Liver (tissue), 9 donors: Measurements from ENCODE around the gene ZBTB17. TPM values are rescaled to one million over a fixed set of nuclear protein-coding genes. Genes with fewer than 3 reads are reported as not detected.

ENCODE experiments used
- DNase-seq: peaks from one replicate; pipeline ENCODE4 v3.0.0-alpha.2; 2017; ENCODE audit warnings: low spot score
- H3K27ac ChIP-seq, 2 donors: one replicate each; pipeline ENCODE4 v1.7.0; 2013; ENCODE audit warnings: inconsistent platforms in 2 of 2, low read length in 2 of 2, control low read depth in 1 of 2, low read depth in 1 of 2, mild to moderate bottlenecking in 1 of 2
- H3K27me3 ChIP-seq, 4 donors: one replicate each; pipeline versions ENCODE4 v1.6.1 to v1.7.0; 2013; ENCODE audit warnings: low read length in 3 of 4, inconsistent platforms in 1 of 4, mild to moderate bottlenecking in 1 of 4, moderate library complexity in 1 of 4; ENCODE audit not compliant: control insufficient read depth in 4 of 4, insufficient read depth in 4 of 4
- H3K36me3 ChIP-seq, 4 donors: one replicate each; pipeline versions ENCODE4 v1.6.1 to v1.7.0; 2013; ENCODE audit warnings: low read length in 3 of 4, mild to moderate bottlenecking in 3 of 4, low read depth in 1 of 4, moderate library complexity in 1 of 4; ENCODE audit not compliant: control insufficient read depth in 4 of 4, insufficient read depth in 3 of 4
- H3K4me1 ChIP-seq, 4 donors: one replicate each; pipeline versions ENCODE4 v1.6.1 to v1.7.0; 2013; ENCODE audit warnings: low read length in 3 of 4, mild to moderate bottlenecking in 3 of 4, moderate library complexity in 1 of 4; ENCODE audit not compliant: control insufficient read depth in 4 of 4, insufficient read depth in 4 of 4
- H3K4me3 ChIP-seq, 3 donors: one replicate each; pipeline versions ENCODE4 v1.6.1 to v1.7.0; 2013; ENCODE audit warnings: low read length in 3 of 3, control low read depth in 1 of 3, low read depth in 1 of 3, mild to moderate bottlenecking in 1 of 3
- H3K9ac ChIP-seq, 2 donors: one replicate each; pipeline ENCODE4 v1.7.0; 2013; ENCODE audit warnings: low read length in 2 of 2, mild to moderate bottlenecking in 2 of 2, moderate library complexity in 2 of 2, control low read depth in 1 of 2, low read depth in 1 of 2
- H3K9me3 ChIP-seq, 4 donors: one replicate each; pipeline versions ENCODE4 v1.6.1 to v1.7.0; 2013; ENCODE audit warnings: low read length in 3 of 4; ENCODE audit not compliant: control insufficient read depth in 4 of 4
- ATF3 ChIP-seq: IDR thresholded peaks from 2 replicates; pipeline ENCODE4 v1.6.1; 2016; ENCODE audit warnings: antibody characterized with exemption
- CTCF ChIP-seq: fragments of 150-350 bp; IDR thresholded peaks from 2 replicates; pipeline ENCODE4 v1.5.1; 2017; ENCODE audit warnings: improper control_type of control experiment, low read depth, low read length; ENCODE audit not compliant: missing input control
- EGR1 ChIP-seq, 2 donors: IDR thresholded peaks; 2 replicates each; pipeline ENCODE4 v1.6.1; 2016 to 2018; ENCODE audit warnings: antibody characterized with exemption in 2 of 2, low read depth in 2 of 2
- FOXA1 ChIP-seq: IDR thresholded peaks from 2 replicates; pipeline ENCODE4 v1.6.1; 2016; ENCODE audit warnings: antibody characterized with exemption
- FOXA2 ChIP-seq: IDR thresholded peaks from 2 replicates; pipeline ENCODE4 v1.6.1; 2016; ENCODE audit warnings: antibody characterized with exemption
- GABPA ChIP-seq, 2 donors: IDR thresholded peaks in 1 of 2; conservative IDR thresholded peaks in 1 of 2; 2 replicates each; pipeline ENCODE4 v1.6.1; 2016; ENCODE audit warnings: antibody characterized with exemption in 2 of 2, mild to moderate bottlenecking in 1 of 2, moderate library complexity in 1 of 2
- HNF4A ChIP-seq, 2 donors: conservative IDR thresholded peaks; 2 replicates each; pipeline ENCODE4 v1.6.1; 2016; ENCODE audit warnings: antibody characterized with exemption in 2 of 2, mild to moderate bottlenecking in 2 of 2
- HNF4G ChIP-seq: IDR thresholded peaks from 2 replicates; pipeline ENCODE4 v1.6.1; 2016; ENCODE audit warnings: antibody characterized with exemption
- JUND ChIP-seq, 2 donors: IDR thresholded peaks; 2 replicates each; pipeline ENCODE4 v1.6.1; 2016; ENCODE audit warnings: antibody characterized with exemption in 2 of 2
- MAX ChIP-seq: IDR thresholded peaks from 2 replicates; pipeline ENCODE4 v1.6.1; 2016; ENCODE audit warnings: antibody characterized with exemption
- NR2F2 ChIP-seq: IDR thresholded peaks from 2 replicates; pipeline ENCODE4 v1.6.1; 2016; ENCODE audit warnings: antibody characterized with exemption
- RAD21 ChIP-seq, 2 donors: IDR thresholded peaks; 2 replicates each; pipeline ENCODE4 v1.6.1; 2016; ENCODE audit warnings: antibody characterized with exemption in 2 of 2, mild to moderate bottlenecking in 2 of 2
- RXRA ChIP-seq, 2 donors: IDR thresholded peaks; 2 replicates each; pipeline ENCODE4 v1.6.1; 2017 to 2018; ENCODE audit warnings: antibody characterized with exemption in 2 of 2, mild to moderate bottlenecking in 1 of 2
- SP1 ChIP-seq: IDR thresholded peaks from 2 replicates; pipeline ENCODE4 v1.6.1; 2018; ENCODE audit warnings: antibody characterized with exemption, mild to moderate bottlenecking
- TAF1 ChIP-seq: conservative IDR thresholded peaks from 2 replicates; pipeline ENCODE4 v1.6.1; 2016; ENCODE audit warnings: antibody characterized with exemption, mild to moderate bottlenecking
- YY1 ChIP-seq: IDR thresholded peaks from 2 replicates; pipeline ENCODE4 v1.6.1; 2016; ENCODE audit warnings: antibody characterized with exemption, mild to moderate bottlenecking
- WGBS: extraction: QIAGEN DNeasy Blood & Tissue Kit; methylation state at CpG from one replicate; pipeline ENCODE4 v1.1.7; 2013; 5-methylcytosine and 5-hydroxymethylcytosine counted together
- polyA plus RNA-seq, 2 donors: library from polyadenylated mRNA; stranded (reverse) in 1 of 2; unstranded in 1 of 2; fragments of 200-250 nt in 1 of 2; fragments of >200 nt in 1 of 2; fragmentation: Nextera tagmentation in 1 of 2; extraction: Ambion mirVana in 1 of 2; gene quantifications; one replicate each; pipeline versions ENCODE4 v1.2.1 to v1.2.3, GENCODE V29; 2013 to 2015
- total RNA-seq, 2 donors: library from RNA; depleted of rRNA; stranded (reverse); fragments of >200 nt; gene quantifications; one replicate each; pipeline ENCODE4 v1.2.3, GENCODE V29; 2014
- TF ChIP-seq, protein P1 (sequence below): IDR thresholded peaks from 2 replicates; pipeline ENCODE4 v1.6.1; 2016; ENCODE audit warnings: antibody characterized with exemption
- TF ChIP-seq, protein P2 (sequence below): IDR thresholded peaks from 2 replicates; pipeline ENCODE4 v1.6.1; 2016; ENCODE audit warnings: antibody characterized with exemption, mild to moderate bottlenecking
- donor health status: healthy.
- donor health status: healthy.
- donor health status: healthy.
- donor health status: healthy.
- donor health status: healthy.

ZBTB17 gene
- total and polyA plus RNA-seq, 4 donors = 8.9 to 15.1 (median 9.9) TPM

- Histone ChIP-seq H3K27me3 (no peaks in the 10 kb centered on the region), H3K9ac (no peak overlapping the region), H3K4me3 (no peak overlapping the region), H3K27ac (no peak overlapping the region), H3K9me3 (no peaks in the 10 kb centered on the region), H3K36me3 (peaks cover 0 to 2% (median 0%) of the 10 kb centered on the region in 4 donors), H3K4me1 (peaks cover 0 to 8% (median 1%) of the 10 kb centered on the region in 4 donors)
- 95% methylated on average over 11 of the region's 11 CpGs for WGBS
- no peak for DNase-seq
- TF ChIP-seq GABPA (IDR thresholded peaks at IDR 0.05 in 1 of 2, conservative IDR thresholded peaks at IDR 0.05 in 1 of 2) = no peak
- no peak for TF ChIP-seq CTCF
- TF ChIP-seq HNF4A (conservative IDR thresholded peaks at IDR 0.05) = no peak
- no peak for TF ChIP-seq RXRA (IDR thresholded peaks at IDR 0.05)
- no peak for TF ChIP-seq NR2F2
- TF ChIP-seq SP1 = no peak
- no peak for TF ChIP-seq TAF1
- no peak for TF ChIP-seq JUND (IDR thresholded peaks at IDR 0.05)
- no peak for TF ChIP-seq FOXA1
- no peak for TF ChIP-seq MAX
- TF ChIP-seq RAD21 (IDR thresholded peaks at IDR 0.05) = no peak
- TF ChIP-seq YY1 = no peak
- TF ChIP-seq EGR1 (IDR thresholded peaks at IDR 0.05; ENCODE audit: low read depth in 2 of 2) = no peak
- TF ChIP-seq, protein P1, sequence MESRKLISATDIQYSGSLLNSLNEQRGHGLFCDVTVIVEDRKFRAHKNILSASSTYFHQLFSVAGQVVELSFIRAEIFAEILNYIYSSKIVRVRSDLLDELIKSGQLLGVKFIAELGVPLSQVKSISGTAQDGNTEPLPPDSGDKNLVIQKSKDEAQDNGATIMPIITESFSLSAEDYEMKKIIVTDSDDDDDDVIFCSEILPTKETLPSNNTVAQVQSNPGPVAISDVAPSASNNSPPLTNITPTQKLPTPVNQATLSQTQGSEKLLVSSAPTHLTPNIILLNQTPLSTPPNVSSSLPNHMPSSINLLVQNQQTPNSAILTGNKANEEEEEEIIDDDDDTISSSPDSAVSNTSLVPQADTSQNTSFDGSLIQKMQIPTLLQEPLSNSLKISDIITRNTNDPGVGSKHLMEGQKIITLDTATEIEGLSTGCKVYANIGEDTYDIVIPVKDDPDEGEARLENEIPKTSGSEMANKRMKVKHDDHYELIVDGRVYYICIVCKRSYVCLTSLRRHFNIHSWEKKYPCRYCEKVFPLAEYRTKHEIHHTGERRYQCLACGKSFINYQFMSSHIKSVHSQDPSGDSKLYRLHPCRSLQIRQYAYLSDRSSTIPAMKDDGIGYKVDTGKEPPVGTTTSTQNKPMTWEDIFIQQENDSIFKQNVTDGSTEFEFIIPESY = no peak
- TF ChIP-seq, protein P2, sequence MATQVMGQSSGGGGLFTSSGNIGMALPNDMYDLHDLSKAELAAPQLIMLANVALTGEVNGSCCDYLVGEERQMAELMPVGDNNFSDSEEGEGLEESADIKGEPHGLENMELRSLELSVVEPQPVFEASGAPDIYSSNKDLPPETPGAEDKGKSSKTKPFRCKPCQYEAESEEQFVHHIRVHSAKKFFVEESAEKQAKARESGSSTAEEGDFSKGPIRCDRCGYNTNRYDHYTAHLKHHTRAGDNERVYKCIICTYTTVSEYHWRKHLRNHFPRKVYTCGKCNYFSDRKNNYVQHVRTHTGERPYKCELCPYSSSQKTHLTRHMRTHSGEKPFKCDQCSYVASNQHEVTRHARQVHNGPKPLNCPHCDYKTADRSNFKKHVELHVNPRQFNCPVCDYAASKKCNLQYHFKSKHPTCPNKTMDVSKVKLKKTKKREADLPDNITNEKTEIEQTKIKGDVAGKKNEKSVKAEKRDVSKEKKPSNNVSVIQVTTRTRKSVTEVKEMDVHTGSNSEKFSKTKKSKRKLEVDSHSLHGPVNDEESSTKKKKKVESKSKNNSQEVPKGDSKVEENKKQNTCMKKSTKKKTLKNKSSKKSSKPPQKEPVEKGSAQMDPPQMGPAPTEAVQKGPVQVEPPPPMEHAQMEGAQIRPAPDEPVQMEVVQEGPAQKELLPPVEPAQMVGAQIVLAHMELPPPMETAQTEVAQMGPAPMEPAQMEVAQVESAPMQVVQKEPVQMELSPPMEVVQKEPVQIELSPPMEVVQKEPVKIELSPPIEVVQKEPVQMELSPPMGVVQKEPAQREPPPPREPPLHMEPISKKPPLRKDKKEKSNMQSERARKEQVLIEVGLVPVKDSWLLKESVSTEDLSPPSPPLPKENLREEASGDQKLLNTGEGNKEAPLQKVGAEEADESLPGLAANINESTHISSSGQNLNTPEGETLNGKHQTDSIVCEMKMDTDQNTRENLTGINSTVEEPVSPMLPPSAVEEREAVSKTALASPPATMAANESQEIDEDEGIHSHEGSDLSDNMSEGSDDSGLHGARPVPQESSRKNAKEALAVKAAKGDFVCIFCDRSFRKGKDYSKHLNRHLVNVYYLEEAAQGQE = no peak
- TF ChIP-seq FOXA2 = no peak
- TF ChIP-seq HNF4G = no peak
- no peak for TF ChIP-seq ATF3
These were observed 22.6 kb downstream of the ZBTB17 start for GRCh38 chr1:15953294-15953771.
